Activated T-helper 2 cell treated with anti-CD3 and anti-CD28 coated beads, Interferon-gamma antibody, Interleukin-2, Interleukin-4, amounts not matched to agents 10 μg/mL and 5 μg/mL and 100 μg/mL, durations not matched to agents 14 hours and 24 hours and 36 hours (primary cell): Measurements from ENCODE around the gene EXOC6B. TPM values are rescaled to one million over a fixed set of nuclear protein-coding genes. Genes with fewer than 3 reads are reported as not detected.
"Not testable (repeated sequence)": the region's sequence is repeated elsewhere in the genome, so short reads cannot be mapped to it uniquely, and the experiment has no call there.

Experiments used
- DNase-seq: peaks from one replicate; pipeline ENCODE4 v3.0.0; 2021; ENCODE audit warnings: low spot score
- H3K27ac Mint-ChIP-seq: one replicate; pipeline ENCODE4 v1.8.0; 2021; ENCODE audit warnings: mixed read lengths
- H3K27me3 Mint-ChIP-seq: one replicate; pipeline ENCODE4 v1.8.0; 2021; ENCODE audit warnings: low read depth, mixed read lengths
- H3K36me3 Mint-ChIP-seq: one replicate; pipeline ENCODE4 v1.8.0; 2021; ENCODE audit warnings: low read depth, mixed read lengths
- H3K4me1 Mint-ChIP-seq: one replicate; pipeline ENCODE4 v1.8.0; 2021; ENCODE audit warnings: low read depth, mixed read lengths
- H3K4me3 Mint-ChIP-seq: one replicate; pipeline ENCODE4 v1.8.0; 2021; ENCODE audit warnings: low read depth, mild to moderate bottlenecking, moderate library complexity, mixed read lengths
- H3K9me3 Mint-ChIP-seq: one replicate; pipeline ENCODE4 v1.8.0; 2021; ENCODE audit warnings: mixed read lengths
- intact Hi-C: fragments of 100-400 bp; cut with micrococcal nuclease; formaldehyde crosslinking; loops from one replicate; pipeline ENCODE4 v1.15.1; 2023
- total RNA-seq: library from RNA; stranded (reverse); gene quantifications from 2 replicates; pipeline ENCODE4 v1.2.3, GENCODE V29; 2022

Gene EXOC6B
- total RNA-seq, 1 donor from 2014 or later, result 9.4 TPM

DNA sequence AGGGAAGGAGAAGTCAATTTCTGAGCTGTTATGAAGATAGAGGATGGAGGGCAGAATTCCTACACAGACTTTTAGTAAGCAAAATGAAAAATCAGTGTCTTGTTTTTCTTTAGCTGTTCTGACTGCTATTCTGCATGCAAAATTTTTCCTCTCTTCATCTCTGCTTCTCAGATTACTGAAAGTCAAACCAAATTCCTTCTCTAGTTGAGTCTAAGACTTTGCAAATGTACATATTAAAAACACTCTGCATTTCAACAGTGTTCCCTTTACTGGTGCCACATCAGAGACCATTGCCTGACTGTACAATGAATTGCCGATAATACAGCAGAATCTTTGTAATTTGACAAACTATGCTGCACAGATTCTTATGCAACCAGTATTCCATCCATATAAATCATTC lies 198.8 kb downstream of the EXOC6B start:
- Mint-ChIP-seq H3K27ac (no peak overlapping the region), H3K4me1 (no peaks in the 10 kb centered on the region), H3K9me3 (no peaks in the 10 kb centered on the region), H3K36me3 (no peaks in the 10 kb centered on the region), H3K4me3 (no peak overlapping the region), H3K27me3 (peaks cover 2% of the 10 kb centered on the region)
- intact Hi-C loops, result no loop called here
- DNase-seq, result no peak

DNA sequence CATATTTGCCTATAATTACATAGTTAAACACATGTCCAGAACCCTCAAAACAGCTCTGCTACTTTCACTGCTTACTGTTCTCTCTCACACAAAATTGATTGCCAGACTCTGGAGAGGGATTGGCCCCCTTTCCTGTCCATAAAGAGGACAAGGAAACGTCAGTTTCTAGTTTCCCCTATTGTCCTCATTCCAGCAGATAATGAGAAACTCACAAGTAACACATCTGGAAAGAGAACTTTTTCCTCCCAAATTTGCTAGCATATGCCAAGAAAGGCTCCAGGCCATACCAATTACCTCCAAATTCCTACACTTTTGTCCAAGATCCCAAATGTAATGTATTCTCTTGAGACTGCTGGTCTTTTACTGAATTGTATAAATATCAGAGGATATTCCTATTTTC lies 200.5 kb downstream of the EXOC6B start:
- H3K4me1 Mint-ChIP-seq, result no peaks in the 10 kb centered on the region
- peaks cover 2% of the 10 kb centered on the region for H3K27me3 Mint-ChIP-seq
- H3K9me3 Mint-ChIP-seq, result no peaks in the 10 kb centered on the region
- H3K4me3 Mint-ChIP-seq, result no peak overlapping the region
- intact Hi-C loops, result no loop called here
- H3K27ac Mint-ChIP-seq, result no peak overlapping the region
- no peaks in the 10 kb centered on the region for H3K36me3 Mint-ChIP-seq
- DNase-seq, result no peak

DNA sequence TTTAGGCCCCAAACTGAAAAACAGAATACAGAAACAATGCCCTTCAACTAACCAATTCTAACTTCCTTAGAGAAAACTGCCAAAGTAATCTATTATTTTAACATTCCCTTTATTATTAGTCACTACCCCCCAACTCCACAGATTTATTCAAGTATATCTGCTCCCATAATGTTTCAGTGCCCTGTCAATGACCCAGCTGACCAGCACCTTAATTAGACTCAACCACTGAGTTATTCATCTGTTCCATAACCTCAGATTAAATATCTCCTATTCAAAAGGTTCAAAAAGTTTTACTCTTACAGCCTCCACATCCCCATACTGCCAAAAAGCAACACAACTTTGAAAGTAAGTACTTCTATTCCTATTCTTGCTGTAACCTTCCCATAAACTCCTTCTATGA lies 202.4 kb downstream of the EXOC6B start:
- no peaks in the 10 kb centered on the region for H3K36me3 Mint-ChIP-seq
- peaks cover 2% of the 10 kb centered on the region for H3K27me3 Mint-ChIP-seq
- no peak overlapping the region for H3K27ac Mint-ChIP-seq
- DNase-seq, result no peak
- H3K9me3 Mint-ChIP-seq, result no peaks in the 10 kb centered on the region
- H3K4me1 Mint-ChIP-seq, result no peaks in the 10 kb centered on the region
- intact Hi-C loops, result no loop called here
- H3K4me3 Mint-ChIP-seq, result no peak overlapping the region

DNA sequence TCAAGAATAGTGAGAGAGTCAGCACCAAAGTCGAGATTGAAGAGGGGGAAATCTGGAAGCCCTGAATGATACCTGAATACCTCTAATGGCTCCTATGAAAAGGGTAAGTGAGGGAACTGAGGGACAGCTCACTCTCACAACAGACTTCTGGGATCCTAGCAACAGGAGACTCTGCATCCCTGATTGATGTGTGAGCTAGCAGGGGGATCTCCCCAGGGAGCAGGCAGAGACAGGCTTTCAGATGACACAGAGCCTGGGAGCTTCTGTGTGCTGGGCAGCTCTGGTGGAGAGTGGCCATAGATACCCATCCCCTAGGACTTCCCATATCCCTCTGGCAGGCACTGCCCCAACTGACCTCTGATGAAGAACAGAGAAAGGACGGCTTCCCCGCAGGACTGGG lies 206.2 kb downstream of the EXOC6B start:
- Mint-ChIP-seq H3K27me3 (no peaks in the 10 kb centered on the region), H3K4me1 (no peaks in the 10 kb centered on the region), H3K4me3 (no peak overlapping the region), H3K9me3 (peaks cover 10% of the 10 kb centered on the region), H3K36me3 (no peaks in the 10 kb centered on the region), H3K27ac (no peak overlapping the region)
- DNase-seq, result no peak
- intact Hi-C loops, result no loop called here

DNA sequence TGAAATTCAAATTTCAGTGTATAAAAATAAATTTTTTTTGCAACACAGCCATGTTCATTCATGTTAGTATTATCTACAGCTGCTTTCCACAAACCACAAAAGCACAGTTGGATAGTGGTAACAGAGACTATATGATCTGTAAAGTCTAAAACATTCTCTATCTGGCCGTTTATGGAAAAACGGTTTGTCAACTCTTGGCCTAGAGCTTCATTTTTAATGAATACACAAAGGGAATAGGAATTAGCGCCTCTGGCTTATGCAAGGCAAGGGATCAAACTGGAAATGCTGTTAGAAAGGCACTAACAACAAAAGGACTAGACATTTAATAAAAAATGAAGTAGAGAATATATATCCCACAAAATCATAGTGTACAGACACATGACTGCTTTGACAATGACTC lies 211.9 kb downstream of the EXOC6B start:
- no peak for DNase-seq
- Mint-ChIP-seq H3K4me3 (no peak overlapping the region), H3K27me3 (no peaks in the 10 kb centered on the region), H3K27ac (no peak overlapping the region), H3K4me1 (no peaks in the 10 kb centered on the region), H3K9me3 (peaks cover 10% of the 10 kb centered on the region), H3K36me3 (no peaks in the 10 kb centered on the region)
- intact Hi-C loops, result no loop called here

DNA sequence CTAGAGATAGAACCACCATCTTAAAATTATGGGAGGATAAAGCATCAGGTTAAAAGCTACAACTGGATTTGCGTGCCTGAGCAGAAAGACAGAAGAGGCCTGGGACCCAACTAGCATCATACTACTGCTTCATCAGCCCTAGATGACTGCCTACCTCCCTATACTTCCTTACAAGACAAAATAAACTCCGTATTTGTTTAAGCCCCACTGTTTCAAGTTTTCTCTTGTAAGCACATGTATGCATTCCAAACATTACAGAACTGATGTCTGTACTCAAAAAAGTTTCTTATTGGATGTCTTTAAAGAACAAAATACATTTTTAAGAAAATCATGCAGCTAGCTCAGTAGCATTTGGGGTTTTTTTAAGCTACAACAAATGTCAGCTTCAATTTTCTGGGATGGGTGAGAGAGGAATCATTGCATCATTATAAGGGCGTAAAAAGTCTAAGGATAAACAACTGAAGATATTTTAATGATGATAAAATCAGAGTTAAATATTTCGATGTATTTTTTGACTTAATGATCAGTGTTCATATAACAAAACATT lies 213.1 kb downstream of the EXOC6B start:
- Mint-ChIP-seq H3K36me3 (no peaks in the 10 kb centered on the region), H3K4me1 (no peaks in the 10 kb centered on the region), H3K4me3 (no peak overlapping the region), H3K27me3 (no peaks in the 10 kb centered on the region), H3K27ac (no peak overlapping the region), H3K9me3 (peaks cover 10% of the 10 kb centered on the region)
- DNase-seq, result no peak
- intact Hi-C loops, result no loop called here

DNA sequence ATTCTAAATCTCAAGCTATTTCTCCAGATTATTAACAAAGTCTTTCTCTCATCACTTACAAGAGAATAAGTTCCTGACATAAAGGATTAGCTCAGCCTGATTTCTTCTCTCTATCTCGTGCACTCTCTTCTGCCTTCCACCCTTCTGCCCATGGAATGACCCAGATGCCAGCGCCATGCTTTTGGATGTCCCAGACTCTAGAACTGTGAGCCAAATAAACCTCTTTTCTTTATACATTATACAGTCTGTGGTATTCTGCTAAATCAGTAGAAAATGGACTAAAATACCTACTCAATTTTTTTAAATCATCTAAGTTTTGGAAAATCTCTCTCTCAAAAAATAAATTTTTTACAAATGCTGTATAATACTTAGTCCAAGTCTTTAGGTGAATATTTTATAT lies 218.6 kb downstream of the EXOC6B start:
- no peak overlapping the region for H3K27ac Mint-ChIP-seq
- no peak overlapping the region for H3K4me3 Mint-ChIP-seq
- no peak for DNase-seq
- H3K4me1 Mint-ChIP-seq, result peaks cover 7% of the 10 kb centered on the region
- intact Hi-C loops, result no loop called here
- no peaks in the 10 kb centered on the region for H3K36me3 Mint-ChIP-seq
- H3K27me3 Mint-ChIP-seq, result no peaks in the 10 kb centered on the region
- H3K9me3 Mint-ChIP-seq, result no peaks in the 10 kb centered on the region

DNA sequence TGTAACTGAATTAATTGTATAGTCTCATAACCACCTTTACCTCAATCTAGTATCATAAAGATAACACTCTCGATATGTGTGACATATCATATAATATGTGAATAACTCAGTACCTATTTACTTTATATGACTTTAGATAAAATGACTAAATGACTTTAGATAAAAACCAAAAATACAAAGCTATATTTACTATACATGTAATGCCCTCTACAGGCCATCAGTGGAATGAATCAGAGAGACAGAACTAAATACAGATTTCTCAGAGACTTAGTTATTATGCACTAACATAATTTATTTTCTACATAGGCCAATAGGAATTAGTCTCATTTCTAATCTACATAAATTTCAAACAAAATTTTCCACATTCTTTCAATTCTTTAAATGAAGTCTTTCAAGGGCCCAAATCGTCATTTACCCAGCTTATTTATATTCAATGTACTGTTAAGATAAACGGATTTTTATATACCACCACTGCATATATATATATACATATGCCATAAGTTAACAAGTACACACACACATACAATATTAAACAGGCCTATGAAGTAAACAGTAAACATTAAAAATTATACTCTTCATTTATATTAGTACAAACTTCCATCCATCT lies 219.9 kb downstream of the EXOC6B start:
- DNase-seq, result no peak
- Mint-ChIP-seq H3K9me3 (no peaks in the 10 kb centered on the region), H3K4me1 (peaks cover 7% of the 10 kb centered on the region), H3K27me3 (no peaks in the 10 kb centered on the region), H3K36me3 (no peaks in the 10 kb centered on the region), H3K4me3 (no peak overlapping the region), H3K27ac (no peak overlapping the region)
- intact Hi-C loops, result no loop called here

DNA sequence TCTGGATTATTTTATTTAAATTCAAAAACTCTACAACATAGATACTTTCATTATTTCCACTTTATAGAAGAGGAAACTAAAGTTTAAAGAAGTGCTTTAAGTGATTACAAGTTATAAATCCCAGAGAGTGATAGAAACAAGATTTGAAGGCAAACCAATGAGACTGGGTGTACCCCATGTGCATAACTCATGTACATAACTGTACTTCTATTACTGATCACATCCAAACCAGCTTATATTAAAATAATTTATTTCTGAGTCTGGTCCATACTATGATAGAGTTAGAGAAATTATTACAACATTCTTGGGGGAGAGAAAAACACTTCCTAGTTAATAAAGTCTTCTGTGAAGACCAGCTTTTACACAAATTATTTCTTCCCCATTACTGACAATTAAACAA lies 221.4 kb downstream of the EXOC6B start:
- Mint-ChIP-seq H3K27ac (no peak overlapping the region), H3K9me3 (no peaks in the 10 kb centered on the region), H3K4me1 (peaks cover 7% of the 10 kb centered on the region), H3K27me3 (no peaks in the 10 kb centered on the region), H3K4me3 (no peak overlapping the region), H3K36me3 (no peaks in the 10 kb centered on the region)
- intact Hi-C loops, result no loop called here
- no peak for DNase-seq

DNA sequence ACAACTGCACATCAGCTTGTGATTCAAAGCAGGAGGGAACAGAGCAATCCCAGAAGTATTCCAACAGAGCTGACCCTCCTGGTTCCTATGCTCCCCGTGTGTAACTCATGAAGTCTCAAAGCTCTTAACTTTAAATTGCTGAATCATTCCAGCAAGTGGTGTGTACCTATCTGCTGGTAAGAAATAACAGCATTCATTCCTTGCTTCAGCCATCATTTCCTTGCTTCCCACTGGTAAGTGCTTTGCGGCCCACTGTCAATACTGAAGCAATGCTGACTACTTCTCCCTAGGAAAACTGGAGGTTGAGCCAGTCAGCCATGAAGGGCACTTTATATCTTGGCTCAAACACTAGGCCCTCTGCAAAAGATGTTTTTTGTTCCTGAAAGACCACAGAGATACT lies 222.4 kb downstream of the EXOC6B start:
- no peak for DNase-seq
- peaks cover 7% of the 10 kb centered on the region for H3K4me1 Mint-ChIP-seq
- intact Hi-C loops, result no loop called here
- H3K27ac Mint-ChIP-seq, result no peak overlapping the region
- no peaks in the 10 kb centered on the region for H3K27me3 Mint-ChIP-seq
- no peak overlapping the region for H3K4me3 Mint-ChIP-seq
- H3K36me3 Mint-ChIP-seq, result no peaks in the 10 kb centered on the region
- no peaks in the 10 kb centered on the region for H3K9me3 Mint-ChIP-seq

DNA sequence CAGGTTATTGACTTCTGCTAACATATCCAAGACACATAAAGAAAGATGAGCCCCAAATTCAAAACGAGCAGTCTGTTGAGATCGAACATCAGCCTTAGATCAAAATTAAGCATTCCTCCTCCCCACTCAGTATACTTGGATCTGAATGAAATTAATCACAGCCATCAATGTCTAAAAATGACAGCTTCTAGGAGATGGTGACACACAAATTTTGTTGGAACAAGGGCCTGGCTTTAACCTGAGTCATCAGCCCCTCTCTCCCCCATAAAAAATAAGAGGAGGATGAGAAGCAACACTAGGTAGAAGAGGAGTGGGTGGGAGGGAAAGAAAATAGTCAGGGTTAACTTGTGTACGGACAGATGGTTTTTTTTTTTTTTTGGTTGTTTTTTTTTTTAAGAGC lies 223.1 kb downstream of the EXOC6B start:
- Mint-ChIP-seq H3K27me3 (peaks cover 3% of the 10 kb centered on the region), H3K27ac (no peak overlapping the region), H3K9me3 (no peaks in the 10 kb centered on the region), H3K4me3 (no peak overlapping the region), H3K4me1 (peaks cover 7% of the 10 kb centered on the region), H3K36me3 (no peaks in the 10 kb centered on the region)
- no peak for DNase-seq
- intact Hi-C loops, result no loop called here

DNA sequence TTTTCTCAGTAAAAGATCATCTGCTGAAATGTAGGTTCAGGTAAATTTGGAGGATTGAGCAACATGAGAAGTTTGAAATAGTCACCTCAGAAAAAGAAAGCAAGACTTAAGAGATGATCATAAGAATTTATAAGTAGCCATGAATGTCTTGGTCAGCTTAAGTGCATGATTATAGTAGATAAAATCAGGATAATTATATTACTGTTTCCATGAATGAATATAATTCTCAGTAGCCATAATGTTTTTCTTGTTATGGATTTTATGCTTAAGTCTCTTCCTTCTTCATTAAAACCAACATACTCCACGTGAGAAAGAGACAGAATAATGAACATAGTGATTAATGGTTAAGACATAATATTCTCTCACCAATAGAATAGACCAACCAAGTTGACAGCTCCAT lies 223.7 kb downstream of the EXOC6B start:
- H3K36me3 Mint-ChIP-seq, result no peaks in the 10 kb centered on the region
- DNase-seq, result no peak
- intact Hi-C loops, result no loop called here
- no peaks in the 10 kb centered on the region for H3K9me3 Mint-ChIP-seq
- no peak overlapping the region for H3K4me3 Mint-ChIP-seq
- H3K4me1 Mint-ChIP-seq, result peaks cover 7% of the 10 kb centered on the region
- peaks cover 3% of the 10 kb centered on the region for H3K27me3 Mint-ChIP-seq
- no peak overlapping the region for H3K27ac Mint-ChIP-seq

DNA sequence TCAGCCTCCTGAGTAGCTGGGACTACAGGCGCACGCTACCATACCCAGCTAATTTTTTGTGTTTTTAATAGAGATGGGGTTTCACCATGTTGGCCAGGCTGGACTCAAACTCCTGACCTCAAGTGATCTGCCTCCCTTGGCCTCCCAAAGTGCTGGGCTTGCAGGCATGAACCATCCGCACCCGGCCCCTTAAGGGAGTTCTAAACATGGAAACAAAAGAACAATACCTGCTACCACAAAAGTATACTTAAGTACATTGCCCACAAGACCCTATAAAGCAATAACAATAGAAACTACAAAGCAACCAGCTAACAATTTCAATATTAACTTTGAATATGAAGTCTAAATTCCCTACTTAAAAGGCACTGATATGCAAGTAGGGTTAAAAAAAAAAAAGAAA lies 242.0 kb downstream of the EXOC6B start:
- H3K9me3 Mint-ChIP-seq, H3K4me3 Mint-ChIP-seq, H3K27ac Mint-ChIP-seq, H3K27me3 Mint-ChIP-seq, H3K36me3 Mint-ChIP-seq, H3K4me1 Mint-ChIP-seq, DNase-seq: not testable (repeated sequence)
- intact Hi-C loops, result loop anchor here (10.0 kb wide), 1 partner anchor 161 kb away; no protein-coding TSS in a partner anchor

DNA sequence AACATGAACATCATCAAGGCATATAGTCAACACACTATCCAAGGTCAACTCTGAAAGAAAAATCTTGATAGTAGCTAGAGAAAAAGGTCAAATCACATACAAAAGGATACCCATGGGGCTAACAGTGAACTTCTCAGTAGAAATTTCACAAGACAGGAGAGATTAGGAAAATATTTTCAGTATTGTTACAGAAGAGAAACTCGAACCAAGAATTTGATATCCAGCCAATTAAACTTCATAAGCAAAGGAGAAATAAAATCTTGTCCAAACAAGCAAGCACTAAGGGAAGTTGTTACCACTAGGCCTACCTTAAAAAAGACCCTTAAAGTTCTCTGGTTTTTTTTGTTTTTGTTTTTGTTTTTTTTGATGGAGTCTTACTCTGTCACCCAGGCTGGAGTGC lies 242.5 kb downstream of the EXOC6B start:
- H3K36me3 Mint-ChIP-seq, result no peaks in the 10 kb centered on the region
- no peaks in the 10 kb centered on the region for H3K4me1 Mint-ChIP-seq
- no peak overlapping the region for H3K4me3 Mint-ChIP-seq
- no peak overlapping the region for H3K27ac Mint-ChIP-seq
- intact Hi-C loops, result loop anchor here (10.0 kb wide), 1 partner anchor 161 kb away; no protein-coding TSS in a partner anchor
- no peak for DNase-seq
- peaks cover 2% of the 10 kb centered on the region for H3K27me3 Mint-ChIP-seq
- H3K9me3 Mint-ChIP-seq, result no peaks in the 10 kb centered on the region
